Measurements from ENCODE around the gene SCYL3.
A peak's percentile ranks its signal among the peaks of the same experiment; 100 is the strongest.

SCYL3 gene

GRCh38 chr1:169893645-169894423 lies at the start of gene SCYL3:
TSS of gene SCYL3 (minus strand) at chr1:169893896. CDS start at chr1:169888840, 5,056 bp downstream.
- DNase-seq (ENCODE audit: low spot score) = peak; percentile 94
- no peak for TF ChIP-seq CTCF (IDR thresholded peaks at IDR 0.05; ENCODE audit: extremely low read depth, missing control alignments)

GRCh38 chr1:169941982-169942830 lies 48.5 kb upstream of the SCYL3 start:
- no peak for TF ChIP-seq CTCF (IDR thresholded peaks at IDR 0.05; ENCODE audit: extremely low read depth, missing control alignments)
- DNase-seq (ENCODE audit: low spot score) = no peak

- DNase-seq (ENCODE audit: low spot score) = no peak
- no peak for TF ChIP-seq CTCF (IDR thresholded peaks at IDR 0.05; ENCODE audit: extremely low read depth, missing control alignments)
Measured at GRCh38 chr1:169933984-169934725, 40.5 kb upstream of the SCYL3 start.

- no peak for TF ChIP-seq CTCF (IDR thresholded peaks at IDR 0.05; ENCODE audit: extremely low read depth, missing control alignments)
- DNase-seq (ENCODE audit: low spot score) = no peak
Measured at GRCh38 chr1:169931795-169932231, 38.1 kb upstream of the SCYL3 start.

- no peak for DNase-seq (ENCODE audit: low spot score)
- no peak for TF ChIP-seq CTCF (IDR thresholded peaks at IDR 0.05; ENCODE audit: extremely low read depth, missing control alignments)
Measured at GRCh38 chr1:169929210-169929526, 35.5 kb upstream of the SCYL3 start.

GRCh38 chr1:169928438-169929209 lies 34.9 kb upstream of the SCYL3 start:
- peak; percentile 25 for TF ChIP-seq CTCF (IDR thresholded peaks at IDR 0.05; ENCODE audit: extremely low read depth, missing control alignments)

More at GRCh38 chr1:169928438-169929209, 34.9 kb upstream of the SCYL3 start:
- no peak for DNase-seq (ENCODE audit: low spot score)
